Erythroblast (primary cell): ENCODE data around the gene ZCCHC2.

Experiments used
- GATA1 ChIP-seq: IDR thresholded peaks from 2 replicates; pipeline ENCODE4 v1.6.1; 2011; ENCODE audit warnings: low read depth, mild to moderate bottlenecking, control low read depth, low read length, moderate library complexity
- POLR2A ChIP-seq: IDR thresholded peaks from 2 replicates; pipeline ENCODE4 v1.6.1; 2011; ENCODE audit warnings: mild to moderate bottlenecking, low read length

DNA sequence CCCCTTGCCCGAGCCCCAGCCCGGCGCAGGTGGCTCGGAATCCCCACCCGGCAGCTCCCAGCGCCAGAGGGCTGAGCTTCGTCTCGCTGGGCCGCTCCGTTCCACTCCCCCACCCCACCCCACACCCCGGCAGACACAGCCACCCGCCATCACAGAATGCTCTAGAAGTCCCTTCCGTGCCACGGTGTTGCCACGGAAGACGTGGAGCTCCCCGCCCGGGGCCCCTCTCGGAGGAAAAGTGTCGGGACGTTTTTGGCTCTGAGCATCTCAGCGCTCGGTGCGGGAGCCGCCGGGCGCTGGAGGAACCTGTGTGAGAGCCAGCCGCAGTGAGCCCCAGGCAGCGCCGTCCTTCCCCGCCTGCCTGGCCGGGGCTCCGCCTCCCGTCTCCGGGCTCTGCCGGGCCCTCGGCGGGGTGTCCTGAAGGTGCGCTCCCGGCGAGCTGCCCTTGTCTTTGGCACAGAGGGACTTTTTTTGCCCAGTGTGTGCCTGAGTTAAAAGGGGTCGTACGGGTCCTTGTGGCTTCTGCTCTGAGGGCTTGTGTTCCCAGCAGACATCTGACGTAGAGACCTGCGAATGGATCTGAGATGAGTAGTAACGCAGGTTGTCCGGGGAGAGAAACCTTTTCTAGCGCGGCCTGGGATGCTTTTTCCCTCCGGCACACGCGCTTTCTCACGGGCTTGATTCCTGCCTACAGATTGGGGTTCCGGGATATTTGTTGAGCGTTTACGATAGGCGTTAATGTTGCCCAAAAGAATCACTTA, 1.8 kb downstream of the ZCCHC2 start:
- TF ChIP-seq POLR2A (peak; percentile 70), GATA1 (no peak)
